HUDEP-2 (cell line): Measurements from ENCODE around the gene GTPBP6.
"Not testable (repeated sequence)": the region's sequence is repeated elsewhere in the genome, so short reads cannot be mapped to it uniquely, and the experiment has no call there.

Experiments
- DNase-seq, 76 experiments: peaks; one replicate each; lab custom pipeline; 2025; ENCODE audit not compliant: unreplicated experiment in 76 of 76; lab: John Stamatoyannopoulos, UW

The GTPBP6 gene

DNA sequence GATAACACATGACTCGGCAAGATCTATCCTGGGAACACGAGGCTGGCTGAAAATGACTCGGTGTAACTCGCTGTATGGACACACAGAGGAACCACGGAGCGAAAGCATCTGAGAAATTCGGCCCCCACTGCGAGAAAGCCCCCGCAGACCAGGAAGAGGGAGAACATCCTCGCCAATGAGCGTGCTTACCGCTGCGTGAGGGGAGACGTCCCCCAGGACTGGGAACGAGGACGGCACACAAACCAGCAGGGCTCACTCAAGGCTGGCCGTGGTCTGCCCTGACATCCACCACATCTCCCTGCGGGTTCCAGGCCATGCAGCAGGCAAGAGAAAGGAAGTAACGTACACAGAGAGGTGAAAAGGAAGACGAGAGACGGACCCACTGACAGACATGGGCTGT lies 17.6 kb upstream of the GTPBP6 start:
- DNase-seq: no peak

DNA sequence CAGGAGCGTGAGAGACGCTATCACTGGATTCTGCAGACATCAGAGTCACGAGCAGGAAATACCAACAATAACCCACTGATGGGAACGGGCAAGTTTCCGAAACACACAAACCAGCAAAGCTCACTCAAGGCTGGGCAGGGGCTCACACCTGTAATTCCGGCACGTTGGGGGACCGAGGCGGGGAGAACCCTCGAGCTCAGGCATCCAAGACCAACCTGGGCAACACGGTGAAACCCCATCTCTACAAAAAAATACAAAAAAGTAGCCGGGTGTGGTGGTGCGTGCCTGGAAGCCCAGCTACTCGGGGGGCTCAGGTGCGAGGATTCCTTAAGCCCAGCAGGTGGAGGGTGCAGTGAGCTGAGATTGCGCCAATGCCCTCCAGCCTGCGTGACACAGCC lies 17.2 kb upstream of the GTPBP6 start:
- no peak for DNase-seq

DNA sequence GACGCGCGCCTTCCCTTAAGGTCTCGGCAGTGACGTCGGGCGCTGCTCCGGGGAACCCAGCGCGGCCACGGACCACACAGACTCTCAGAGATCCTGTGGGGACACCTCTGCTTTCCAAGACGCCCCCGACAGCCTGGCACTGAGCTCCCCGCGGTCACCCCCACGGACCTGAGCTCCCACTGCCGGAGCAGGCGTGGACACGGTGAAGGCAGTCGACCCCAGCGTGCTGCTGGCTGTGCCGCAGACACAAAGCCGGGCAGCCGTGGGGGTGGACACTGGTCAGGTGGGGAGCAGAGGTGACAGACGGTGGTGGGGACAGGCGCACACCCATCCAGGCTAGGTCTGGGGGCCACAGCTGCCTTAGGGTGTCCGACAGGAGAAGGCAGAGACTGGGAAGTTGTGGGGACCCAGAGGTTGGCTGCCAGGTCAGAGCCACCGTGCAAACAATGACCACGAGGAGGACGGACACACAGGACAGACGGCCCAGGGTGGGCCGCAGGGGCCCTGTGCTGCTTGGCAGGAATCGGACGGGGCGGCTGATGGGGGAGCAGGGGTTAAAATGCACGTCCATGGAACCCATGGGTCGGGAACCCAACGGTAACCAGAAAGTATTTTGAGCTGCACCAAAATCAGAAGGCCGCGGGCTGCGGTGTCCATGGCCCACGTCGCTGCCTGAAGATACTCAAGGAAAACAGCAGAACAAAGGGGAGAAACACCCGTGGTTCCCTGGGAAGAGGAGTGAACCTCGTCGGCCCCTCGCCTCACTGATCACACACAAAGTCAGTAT lies 16.6 kb upstream of the GTPBP6 start:
- no peak for DNase-seq

DNA sequence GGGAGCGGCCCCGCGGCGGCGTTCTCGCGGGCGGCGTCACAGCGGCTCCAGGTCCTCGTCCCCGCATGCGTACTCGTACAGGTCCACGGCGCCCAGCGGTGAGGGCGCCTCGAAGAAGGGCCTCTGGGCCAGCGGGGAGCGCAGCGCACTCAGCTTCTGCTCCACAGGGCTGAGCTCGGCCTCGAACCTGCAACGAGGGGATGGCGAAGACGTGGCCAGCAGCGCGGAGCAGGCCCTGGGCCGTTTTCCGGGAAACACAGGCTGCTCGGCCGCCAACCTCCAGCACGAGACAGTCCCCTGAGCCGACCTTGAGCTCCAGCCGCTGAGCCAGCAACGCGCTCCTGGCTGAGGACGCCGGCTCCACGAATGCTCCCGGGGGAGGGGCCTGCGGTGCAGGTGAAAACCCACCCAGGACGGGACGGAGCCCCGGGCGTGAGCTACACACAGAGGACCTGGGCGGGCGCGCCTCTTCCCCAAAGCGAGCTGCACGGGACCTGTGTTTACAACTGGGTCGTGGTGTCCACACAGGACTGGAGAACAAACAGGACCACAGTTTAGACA lies 15.8 kb upstream of the GTPBP6 start:
- DNase-seq: no peak

DNA sequence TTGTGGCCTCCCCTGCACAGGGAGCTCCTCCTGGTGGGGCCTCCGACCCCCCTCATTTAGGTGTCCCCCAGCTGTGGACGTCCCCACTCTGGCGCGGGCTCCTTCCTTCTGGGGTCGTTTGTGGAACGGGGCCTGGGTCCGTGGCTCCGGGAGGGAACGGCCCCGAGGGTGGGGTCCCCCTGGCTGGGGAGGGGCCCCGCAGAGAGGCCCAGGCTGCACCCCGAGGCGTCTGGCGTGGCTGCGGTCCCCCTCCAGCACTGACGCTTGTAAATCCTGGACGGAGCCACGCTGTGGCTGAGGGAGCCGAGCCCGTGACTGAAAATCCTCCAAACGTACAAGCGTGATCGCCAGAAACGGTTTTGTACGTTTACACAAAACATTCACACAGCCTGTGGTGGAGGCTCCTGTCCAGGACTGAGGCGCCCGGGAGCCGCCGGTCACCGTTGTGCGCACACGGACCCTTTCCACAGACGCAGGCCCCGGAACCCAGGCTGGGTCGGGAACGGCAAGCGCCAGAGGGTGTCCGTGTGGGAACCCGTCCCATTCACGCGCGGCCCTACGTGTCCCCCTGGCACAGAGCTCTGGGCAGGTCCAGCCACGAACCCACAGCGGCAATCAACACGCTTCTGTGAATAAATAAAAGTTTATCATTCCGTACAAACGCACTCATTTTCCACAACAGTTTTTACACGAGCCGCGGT lies 15.2 kb upstream of the GTPBP6 start:
- DNase-seq: no peak

DNA sequence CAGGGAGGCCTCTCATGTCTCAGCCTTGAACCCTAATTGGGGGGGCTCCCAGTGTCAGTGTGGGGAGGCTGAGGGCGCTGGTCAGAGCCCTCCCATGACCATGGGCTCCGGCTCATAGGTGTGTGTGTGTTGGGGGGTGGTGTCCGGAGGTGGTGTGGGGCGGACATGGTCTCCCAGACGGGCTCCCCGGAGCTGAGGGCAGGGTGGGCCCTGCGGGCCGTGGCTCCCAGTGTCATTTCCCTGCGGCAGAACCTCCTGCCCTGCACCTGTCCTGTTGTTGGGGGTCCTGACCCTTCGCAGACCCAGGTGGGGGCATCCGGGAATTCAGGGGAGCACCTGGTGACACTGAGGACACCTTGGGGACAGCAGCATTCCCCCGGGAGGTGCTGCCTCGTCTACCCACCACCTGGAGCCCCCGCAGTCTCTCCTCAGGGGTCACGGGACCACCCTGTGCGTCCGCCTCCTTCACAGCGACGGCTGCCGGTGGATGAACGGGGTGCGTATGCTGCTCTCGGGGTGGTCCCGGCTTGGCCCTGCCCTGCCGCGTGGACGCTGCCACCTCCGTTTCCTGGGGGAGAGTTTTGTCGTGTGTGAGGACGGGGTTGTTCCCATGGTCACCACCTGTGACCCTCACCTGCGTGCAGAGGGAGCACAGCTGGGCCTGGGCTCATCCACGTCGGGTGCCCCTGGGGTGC lies 14.5 kb upstream of the GTPBP6 start:
- DNase-seq: no peak

DNA sequence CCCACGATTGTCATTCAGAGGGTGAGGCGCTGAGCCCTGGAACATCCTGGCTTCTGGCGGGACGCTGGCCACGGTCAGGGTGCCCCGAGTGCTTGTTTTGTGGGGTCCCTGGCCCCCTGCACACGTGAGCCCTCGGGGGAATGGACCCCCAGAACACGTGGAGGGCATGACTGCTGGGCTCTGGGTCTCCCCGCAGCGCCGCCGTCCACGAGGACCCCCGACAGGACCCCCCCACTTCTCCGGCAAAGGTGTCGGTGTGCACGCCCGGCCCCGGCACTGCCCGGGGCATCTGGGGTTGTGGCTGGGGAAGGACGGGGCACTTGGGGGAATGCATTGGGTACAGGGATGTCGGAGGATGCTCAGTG lies 13.9 kb upstream of the GTPBP6 start:
- no peak for DNase-seq

DNA sequence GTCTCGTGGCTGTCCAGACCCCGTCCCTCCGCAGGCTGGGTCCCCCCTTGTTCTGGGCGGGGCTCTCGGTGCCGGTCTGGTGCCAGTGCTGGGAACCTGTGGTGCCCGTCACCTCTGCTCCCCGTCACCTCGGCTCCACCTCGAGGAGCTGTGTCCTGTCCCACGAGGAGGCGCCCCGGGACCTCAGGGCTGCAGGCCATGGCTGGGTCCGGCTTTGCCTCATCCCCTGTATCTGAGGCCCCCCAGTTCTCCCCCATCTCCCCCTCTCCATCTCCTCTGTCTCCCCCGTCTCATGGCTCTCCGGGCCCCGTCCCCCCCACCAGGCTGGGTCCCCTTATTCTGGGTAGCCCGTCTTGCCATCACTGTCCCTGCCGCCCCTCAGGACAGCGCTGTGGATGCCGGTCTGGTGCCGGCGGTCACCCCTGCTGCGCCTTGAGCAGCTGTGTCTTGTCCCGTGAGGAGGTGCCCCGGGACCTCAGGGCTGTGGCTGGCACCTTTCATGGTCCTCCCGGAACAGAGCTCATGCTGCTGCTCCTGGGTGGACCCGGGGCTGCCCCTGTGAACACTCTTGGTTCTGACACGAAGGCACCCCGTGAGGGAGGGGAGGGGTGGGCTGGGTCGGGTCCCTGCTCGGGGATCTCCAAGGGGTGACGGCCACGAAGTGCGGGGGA lies 13.4 kb upstream of the GTPBP6 start:
- DNase-seq: no peak

DNA sequence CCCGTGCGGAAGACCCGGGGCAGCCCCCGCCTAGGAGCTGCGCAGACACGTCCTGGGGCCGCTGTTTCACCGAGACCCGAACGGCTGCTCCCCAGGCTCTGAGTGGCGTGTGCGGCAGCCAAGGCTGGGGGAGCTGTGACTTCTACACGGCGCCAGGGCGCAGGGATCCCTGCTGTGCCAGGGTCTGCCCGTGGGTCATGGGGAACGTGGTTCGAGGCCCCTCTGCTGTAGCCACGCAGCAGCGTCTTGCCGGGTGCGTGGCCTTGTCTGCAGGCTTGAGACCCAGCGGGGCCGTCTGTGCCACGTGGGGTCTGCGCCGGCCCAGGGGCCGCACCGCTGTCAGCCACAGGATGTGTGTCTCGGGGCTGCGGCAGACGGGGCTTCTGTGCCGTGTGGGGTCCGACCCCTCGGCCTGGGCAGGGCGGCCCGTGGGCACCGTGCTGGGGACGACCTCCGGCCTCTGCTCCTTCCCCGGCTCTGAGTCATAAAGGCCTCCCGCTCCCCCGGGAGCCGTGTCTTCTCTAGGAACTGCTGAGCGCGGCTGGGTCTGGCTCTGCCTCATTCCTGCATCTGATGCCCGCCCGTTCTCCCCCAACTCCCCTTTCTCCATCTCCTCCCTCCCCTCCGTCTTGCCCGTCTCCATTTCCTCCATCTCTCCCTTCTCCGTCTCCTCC lies 12.7 kb upstream of the GTPBP6 start:
- no peak for DNase-seq

DNA sequence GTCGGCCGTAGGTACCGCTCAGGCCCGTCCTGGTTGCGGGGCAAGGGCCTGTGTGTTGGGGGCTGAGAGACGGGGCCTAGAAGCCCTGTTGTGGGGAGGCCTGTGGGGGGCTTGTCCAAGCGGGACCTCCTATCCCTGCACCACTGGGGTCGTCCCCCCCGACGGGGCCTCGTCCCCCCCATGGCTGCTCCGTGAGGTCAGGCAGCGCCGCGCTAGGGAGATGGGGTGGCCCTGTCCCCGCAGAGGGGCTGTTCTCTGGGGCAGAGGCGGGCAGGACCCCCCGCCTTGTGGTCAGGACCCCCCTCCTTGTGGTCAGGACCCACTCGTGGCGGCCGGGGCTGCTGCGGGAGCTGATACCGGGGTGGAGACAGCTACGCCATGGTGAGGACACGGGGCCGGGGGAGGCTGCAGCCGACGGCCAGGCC lies 12.1 kb upstream of the GTPBP6 start:
- no peak for DNase-seq

DNA sequence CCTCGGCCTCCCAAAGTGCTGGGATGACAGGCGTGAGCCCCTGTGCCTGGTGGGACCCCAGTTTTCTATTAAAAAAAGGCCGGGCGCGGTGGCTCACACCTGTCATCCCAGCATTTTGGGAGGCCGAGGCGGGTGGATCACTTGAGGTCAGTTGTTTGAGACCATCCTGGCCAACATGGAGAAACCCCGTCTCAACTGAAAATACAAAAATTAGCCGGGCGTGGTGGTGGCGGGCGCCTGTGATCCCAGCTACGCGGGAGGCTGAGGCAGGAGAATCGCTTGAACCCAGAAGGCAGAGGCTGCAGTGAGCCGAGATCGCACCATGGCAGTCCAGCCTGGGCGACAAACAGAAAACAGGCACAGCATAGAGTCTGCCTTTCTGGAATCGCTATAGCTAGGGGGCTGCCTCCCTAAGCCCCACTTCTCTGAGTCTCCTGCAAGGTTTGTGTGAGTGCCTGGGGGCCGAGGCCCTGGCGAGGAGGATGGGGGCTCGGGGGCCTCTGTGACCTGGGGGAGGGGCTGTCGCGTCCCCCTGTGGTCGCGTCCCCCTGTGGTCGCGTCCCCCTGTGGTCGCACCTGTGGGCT lies 11.6 kb upstream of the GTPBP6 start:
- DNase-seq: not testable (repeated sequence)

DNA sequence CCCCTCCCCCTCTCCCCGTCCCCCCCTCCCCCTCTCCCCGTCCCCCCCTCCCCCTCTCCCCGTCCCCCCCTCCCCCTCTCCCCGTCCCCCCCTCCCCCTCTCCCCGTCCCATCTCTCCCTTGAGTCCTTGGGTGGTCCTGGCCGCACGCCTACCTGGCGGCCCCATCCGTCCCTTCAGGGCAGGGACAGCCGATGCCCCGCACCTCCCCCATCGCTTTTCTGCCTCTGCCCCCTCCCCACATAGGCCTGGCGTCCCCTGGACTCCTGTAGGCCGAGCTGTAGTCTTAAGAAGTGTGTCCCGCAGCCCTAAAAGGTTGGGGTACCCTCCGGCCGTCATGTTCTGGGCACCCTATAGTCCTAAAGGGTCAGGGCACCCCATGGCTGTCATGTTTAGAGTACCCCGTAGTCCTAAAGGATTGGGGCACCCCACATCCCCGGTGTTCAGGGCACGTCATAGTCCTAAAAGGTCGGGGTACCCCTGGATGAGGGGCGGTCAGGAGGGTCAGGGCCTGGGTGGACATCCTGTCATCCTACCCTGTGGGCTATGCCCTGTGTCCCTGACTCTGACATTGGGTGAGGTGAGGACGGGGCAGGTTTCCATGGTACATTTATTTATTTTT lies 10.8 kb upstream of the GTPBP6 start:
- no peak for DNase-seq

DNA sequence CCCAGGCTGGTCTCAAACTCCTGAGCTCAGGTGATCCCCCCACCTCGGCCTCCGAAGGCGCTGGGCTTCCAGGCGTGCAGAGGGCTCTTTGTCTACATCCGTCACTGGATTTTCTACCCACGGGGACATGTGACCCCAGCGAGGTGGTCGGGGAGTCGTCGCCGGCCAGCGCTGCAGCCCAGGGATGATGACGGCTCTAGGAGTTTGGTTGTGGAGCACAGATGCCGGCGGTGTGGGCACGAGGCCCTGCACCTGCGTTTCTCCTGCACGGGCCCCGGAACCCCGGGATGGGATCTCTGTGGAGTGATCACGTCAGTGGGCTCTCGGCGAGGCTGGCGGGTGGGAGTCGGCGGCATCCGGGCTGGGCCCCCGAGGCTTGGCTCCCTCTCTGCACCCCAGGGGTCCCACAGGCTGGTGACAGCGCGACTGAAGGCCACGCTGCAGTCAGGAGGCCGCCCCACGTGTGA lies 9.1 kb upstream of the GTPBP6 start:
- no peak for DNase-seq

DNA sequence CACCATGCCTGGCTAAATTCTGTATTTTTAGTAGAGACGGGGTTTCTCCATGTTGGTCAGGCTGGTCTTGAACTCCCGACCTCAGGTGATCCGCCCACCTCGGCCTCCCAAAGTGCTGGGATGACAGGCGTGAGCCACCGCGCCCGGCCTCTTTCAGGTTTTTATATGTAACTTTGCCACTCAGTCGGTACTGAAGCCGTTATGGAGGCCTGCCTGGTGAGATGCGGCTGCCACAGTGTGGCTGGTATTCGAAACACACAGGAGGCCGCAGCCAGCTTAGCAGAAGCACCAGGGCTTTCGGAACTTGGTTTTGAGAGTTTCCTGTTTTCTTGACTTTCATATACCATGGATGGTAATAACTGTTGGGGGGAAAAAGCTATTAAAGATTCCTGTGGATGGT lies 6.1 kb upstream of the GTPBP6 start:
- DNase-seq: not testable (repeated sequence)

DNA sequence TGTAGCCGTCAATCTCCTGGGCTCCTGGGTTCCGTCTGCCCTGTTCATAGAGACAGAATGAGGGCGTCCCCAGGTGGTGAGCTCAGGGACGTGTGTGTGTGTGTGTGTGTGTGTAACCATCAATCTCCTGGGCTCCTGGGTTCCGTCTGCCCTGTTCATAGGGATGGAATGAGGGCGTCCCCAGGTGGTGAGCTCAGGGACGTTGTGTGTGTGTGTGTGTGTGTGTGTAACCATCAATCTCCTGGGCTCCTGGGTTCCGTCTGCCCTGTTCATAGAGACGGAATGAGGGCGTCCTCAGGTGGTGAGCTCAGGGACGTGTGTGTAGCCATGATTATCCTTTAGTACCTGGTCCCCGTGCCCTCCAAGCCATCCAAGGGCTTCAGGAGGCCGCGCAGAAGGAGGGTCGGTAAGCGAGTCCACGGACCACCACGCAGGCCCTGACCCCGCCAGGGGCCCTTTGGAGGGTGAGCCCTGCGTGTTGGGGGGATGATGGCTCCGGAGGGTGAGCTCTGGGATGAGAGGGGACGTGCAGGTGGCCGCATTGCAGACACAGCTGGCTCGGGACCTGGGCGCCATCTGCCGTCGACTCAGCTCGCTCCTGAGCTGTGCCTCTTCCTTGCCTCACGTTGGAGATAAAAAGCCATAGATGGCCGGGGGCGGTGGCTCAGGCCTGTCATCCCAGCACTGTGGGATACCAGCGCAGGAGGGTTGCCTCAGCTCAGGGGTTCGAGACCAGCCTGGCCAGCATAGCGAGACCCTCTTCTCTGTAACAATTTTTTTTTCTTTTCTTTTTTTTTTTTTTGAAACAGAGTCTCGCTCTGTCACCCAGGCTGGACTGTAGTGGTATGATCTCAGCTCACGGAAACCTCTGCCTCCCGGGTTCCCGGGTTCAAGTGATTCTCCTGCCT lies 5.4 kb upstream of the GTPBP6 start:
- no peak for DNase-seq

DNA sequence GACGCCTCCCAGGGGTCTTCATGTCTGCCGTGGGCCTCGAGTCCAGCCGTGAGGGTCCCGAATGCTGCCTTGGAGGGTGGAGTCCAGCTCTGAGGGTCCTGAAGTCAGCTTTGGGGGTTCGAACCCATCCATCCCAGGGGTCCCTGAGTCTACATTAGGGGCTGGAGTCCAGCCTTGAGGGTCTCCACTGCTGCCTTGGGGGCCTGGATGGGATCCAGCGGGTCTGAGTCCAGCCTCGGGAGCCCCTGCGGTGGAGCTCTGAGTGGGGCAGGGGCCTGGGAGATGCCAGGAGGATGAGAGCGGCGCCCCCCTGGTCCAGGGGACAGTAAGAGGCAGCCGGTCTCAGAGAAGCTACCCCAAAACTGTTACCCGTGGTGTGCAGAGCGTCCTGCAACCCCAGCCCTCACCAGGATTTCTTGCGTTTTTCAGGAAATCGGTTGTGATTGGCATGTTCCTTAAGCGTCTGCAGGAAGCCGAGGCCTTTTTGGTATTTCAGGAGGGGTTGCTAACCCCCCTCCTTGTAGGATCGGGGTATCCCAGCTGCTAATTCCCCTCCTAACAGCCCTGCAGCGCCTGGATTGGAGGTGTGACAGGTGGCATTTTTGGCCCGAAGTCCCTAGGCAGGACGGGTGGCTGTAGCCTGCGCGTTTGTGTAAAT lies 1.7 kb upstream of the GTPBP6 start:
- DNase-seq: no peak

DNA sequence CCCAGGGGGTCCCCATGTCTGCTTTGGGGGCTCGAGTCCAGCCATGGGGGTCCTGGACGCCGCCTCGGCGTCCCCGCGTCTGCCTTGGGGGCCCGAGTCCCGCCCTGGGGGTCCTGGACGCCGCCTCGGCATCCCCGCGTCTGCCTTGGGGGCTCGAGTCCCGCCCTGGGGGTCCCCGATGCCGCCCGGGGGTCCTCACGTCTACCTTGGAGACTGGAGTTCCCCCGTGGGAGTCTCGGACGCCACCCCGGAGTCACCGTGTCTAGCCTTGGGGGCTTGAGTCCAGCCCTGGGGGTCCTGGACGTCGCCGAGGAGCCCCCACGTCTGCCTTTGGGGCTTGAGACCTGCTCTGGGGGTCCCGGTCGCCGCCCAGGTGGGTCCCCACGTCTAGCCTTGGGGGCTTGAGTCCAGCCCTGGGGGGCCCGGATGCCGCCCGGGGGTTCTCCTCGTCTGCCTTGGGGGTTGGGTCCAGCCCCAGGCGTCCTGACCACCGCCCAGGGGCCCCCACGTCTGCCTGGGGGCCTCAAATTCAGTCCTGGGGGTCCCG lies 1.1 kb upstream of the GTPBP6 start:
- no peak for DNase-seq
